SK-N-MC (cell line): Measurements from ENCODE around the gene ERLIN1.

Experiments used
- EZH2 ChIP-seq: fragments of 200-600 bp; sonication (generic); IDR thresholded peaks from one replicate; pipeline ENCODE4 v1.6.1; 2017; ENCODE audit warnings: antibody characterized with exemption
- FOXP2 ChIP-seq: optimal IDR thresholded peaks from 2 replicates; pipeline ENCODE3; 2011; ENCODE audit warnings: mild to moderate bottlenecking, moderate library complexity; ENCODE audit not compliant: insufficient read depth; ENCODE audit errors: extremely low read length, control extremely low read depth
- POLR2AphosphoS5 ChIP-seq: IDR thresholded peaks from 2 replicates; pipeline ENCODE4 v1.6.1; 2012; ENCODE audit warnings: mild to moderate bottlenecking, low read depth, low read length, borderline replicate concordance

GRCh38 chr10:100182908-100183307, 2.9 kb downstream of the ERLIN1 start:
- TF ChIP-seq EZH2 (no peak), POLR2AphosphoS5 (no peak), FOXP2 (no peak)
